G401.6 (cell line): Measurements from ENCODE around the gene PPP1R12C.
A peak's percentile ranks its signal among the peaks of the same experiment; 100 is the strongest.

Source experiments
- FAIRE-seq: peaks from 2 replicates; lab custom pipeline; 2012; peaks lifted over from hg19 to GRCh38; lab: Jason Lieb, UNC

Gene PPP1R12C

GRCh38 chr19:55089342-55089944 lies 28.0 kb downstream of the PPP1R12C start:
- no peak for FAIRE-seq

DNA sequence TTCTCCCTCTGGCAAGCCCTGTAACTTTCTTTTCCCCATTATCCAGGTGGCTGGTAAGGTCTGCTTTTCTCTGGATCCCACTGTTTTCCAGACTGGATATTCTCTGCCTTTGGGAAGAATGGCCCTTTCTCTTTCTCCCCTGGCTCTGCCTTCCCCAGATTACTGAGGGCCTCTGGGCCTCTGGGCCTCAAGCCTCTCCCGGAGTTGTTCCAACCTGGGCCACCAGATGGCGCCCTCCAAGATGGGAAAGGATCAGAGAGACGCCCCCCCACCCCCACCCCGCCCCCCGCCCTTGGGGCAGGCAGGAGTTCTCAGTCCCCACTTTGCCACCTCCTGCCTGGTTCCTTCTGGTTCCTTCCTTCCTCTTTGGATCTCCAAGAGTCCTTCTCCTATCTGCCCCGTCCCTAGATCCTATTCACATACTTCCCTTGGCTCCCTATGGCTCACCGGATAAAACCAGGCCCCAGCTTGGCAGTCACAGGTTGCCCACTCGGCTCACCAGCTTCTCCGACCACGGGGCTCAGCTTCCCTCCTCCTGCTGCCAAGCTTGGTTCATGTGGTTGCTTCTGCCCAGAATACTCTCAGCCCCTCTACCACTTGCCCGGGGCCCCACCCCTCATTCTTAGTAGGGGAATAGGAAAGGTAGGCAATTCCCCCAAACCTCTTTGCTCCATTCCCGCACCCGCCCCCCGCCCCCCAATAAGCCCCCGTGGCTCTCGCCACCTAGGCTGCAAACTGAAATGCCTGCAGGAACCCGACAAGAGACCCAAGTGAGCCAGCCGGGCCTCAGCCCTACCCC lies 28.7 kb downstream of the PPP1R12C start:
- no peak for FAIRE-seq

DNA sequence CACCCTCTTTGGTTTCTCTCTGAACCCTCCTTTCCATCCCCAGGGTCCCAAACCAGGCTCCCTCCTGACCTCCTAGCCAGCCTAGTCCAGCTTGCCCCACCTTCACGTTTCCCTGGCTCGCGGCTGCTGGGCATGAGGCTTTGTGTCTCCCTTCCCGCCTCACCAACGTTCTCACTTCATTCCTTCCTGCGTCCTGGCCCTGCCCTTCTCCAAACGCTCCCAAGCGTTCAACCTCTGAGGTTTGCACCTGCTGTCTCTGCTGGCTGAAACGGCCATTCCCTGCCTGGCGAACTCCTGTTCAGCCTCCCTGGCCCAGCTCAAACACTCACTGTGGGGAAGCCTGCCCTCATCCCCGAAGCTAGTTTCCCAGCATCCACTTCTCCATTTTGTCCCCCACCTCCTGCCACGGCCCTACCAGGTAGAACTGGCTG lies 29.4 kb downstream of the PPP1R12C start:
- FAIRE-seq = no peak

GRCh38 chr19:55087542-55087901 lies 29.9 kb downstream of the PPP1R12C start:
- FAIRE-seq = no peak

DNA sequence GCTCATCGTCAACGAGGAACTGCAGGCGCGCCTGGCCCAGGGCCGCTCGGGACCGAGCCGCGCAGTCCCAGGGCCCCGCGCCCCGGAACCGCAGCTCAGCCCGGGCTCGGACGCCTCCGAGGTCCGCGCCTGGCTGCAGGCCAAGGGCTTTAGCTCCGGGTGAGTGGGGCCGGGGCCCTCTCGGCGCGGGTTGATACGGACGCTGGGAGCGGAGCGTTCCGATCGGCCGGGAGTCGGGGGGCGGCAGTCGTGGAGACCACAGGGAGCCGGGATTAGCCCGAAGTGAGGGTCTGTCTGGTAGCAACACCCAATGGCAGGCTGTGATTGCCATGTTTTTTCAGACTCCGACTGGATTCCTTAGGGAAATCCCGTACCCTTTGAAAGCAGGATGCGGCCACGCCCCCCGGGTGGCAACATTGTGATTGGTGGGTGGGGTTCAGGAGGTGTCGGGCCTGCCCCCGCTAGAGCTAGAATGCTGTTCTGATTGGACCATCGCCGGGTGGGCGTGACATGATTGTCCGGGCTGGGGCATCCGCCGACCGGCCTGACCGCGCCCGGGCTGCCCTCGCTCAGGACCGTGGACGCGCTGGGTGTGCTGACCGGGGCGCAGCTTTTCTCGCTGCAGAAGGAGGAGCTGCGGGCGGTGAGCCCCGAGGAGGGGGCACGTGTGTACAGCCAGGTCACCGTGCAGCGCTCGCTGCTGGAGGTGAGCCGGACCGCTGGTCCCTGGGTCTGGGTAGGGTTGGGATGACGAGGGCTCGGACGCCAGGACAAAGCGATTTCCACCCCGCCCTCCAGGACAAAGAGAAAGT lies 30.5 kb downstream of the PPP1R12C start:
- peak; percentile 91 for FAIRE-seq

DNA sequence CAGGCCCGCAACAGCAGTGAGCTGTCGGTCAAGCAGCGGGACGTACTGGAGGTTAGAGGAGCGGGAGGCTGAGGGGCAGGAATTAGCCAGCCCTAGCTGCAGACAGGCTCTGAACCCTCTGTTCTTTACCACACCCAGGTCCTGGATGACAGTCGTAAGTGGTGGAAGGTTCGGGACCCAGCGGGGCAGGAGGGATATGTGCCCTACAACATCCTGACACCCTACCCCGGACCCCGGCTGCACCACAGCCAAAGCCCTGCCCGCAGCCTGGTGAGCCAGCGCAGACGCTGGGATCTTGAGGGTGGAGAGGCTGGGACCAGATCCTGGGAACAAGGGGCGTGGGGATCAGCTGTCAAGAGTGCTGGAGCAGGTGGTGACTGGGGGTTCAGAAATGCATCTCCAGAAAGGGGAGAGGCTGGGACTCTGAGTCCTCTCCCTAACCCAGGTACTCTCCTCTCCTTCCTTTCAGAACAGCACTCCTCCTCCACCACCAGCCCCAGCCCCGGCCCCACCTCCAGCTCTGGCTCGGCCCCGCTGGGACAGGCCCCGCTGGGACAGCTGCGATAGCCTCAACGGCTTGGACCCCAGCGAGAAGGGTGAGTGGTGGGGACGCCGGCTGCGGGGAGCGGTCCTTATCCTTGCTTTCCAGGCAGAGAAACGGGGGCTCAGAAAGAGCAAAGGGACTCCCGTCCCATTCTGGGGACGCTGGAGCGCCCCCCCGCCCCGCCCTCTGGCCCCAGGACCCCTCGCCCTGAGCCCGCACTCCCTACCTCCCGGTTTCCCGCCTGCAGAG lies 31.3 kb downstream of the PPP1R12C start:
- FAIRE-seq = no peak

GRCh38 chr19:55084416-55084815 lies 33.0 kb downstream of the PPP1R12C start:
- FAIRE-seq = no peak

DNA sequence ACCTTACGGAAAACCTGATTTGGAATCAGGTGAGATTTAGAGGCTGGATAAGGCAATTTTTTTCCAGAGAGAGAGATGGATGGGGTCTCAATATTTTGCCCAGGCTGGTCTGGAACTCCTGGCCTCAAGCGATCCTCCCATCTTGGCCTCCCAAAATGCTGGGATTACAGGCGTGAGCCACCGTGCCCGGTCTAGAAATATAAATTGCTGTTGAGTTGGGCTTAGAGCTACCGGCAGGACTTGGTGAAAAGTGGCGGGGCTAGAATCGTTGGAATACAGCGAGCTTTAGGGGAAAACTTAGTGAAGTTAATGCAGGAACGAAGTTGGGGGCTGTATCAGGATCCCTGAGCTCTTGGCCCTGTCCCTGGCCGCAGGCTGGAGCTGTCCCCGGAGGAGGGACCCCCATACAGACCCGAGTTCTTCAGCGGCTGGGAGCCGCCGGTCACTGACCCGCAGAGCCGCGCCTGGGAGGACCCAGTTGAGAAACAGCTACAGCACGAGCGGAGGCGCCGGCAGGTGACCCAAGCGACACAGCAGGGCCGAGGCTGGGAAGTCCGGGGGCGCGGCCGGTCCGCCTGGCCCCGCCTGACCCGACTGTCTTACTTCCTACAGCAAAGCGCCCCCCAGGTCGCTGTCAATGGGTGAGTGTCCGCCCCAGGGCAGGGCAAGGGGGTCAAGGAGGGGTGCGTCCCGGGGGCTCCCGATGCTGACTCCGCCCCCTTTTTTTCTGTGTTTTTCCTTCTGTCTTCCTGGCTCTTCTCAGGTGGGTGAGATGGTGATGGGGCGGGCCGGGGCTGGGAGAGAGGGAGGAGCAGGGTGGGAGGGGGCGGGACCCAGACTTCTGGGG lies 34.2 kb downstream of the PPP1R12C start:
- no peak for FAIRE-seq

GRCh38 chr19:55082020-55082851 lies 35.2 kb downstream of the PPP1R12C start:
- FAIRE-seq = no peak

DNA sequence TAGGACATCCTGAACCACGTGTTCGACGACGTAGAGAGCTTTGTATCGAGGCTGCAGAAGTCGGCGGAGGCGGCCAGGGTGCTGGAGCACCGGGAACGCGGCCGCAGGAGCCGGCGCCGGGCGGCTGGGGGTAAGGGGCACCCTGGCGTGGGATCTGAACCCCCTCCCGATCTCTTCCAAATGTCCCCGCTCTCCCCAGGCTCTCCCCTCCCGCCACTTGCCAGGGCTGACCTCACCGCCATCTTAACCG lies 35.7 kb downstream of the PPP1R12C start:
- no peak for FAIRE-seq

- FAIRE-seq = peak; percentile 61
Observed at GRCh38 chr19:55080968-55081769, 36.3 kb downstream of the PPP1R12C start.

DNA sequence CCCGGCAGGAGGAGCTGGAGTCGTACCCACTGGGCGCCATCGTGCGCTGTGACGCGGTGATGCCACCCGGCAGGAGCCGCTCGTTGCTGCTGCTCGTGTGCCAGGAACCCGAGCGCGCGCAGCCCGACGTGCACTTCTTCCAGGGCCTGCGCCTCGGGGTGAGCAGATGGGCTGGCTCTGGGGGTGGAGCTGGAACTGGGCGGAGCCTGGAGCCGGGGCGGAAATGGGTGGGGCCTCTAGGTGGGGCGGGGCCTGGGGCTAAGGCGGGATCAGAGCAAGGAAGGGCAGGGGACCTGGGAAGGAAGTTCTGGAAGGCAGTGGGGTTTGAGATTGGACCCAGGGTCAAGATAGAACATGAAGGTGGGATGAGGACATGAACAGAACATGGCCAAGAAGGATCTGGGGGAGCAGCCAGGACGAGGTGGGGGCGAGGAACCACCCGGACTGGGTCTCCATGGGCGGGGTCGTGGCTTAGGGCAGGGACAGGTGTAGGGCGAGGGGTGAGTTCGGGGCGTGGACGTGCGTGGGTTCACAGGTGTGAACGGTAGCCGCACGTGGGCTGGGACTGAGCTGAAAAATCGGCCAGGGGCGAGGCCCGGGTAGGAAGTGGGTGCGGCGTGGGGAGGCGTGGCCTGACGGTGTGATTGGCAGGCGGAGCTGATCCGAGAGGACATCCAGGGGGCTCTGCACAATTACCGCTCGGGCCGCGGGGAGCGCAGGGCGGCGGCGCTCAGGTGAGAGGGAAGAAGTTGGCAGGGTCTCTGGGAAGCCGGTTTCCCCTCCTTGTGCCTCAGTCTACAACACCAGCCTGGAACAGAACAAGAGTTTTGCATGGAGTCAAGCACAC lies 37.1 kb downstream of the PPP1R12C start:
- peak; percentile 84 for FAIRE-seq

DNA sequence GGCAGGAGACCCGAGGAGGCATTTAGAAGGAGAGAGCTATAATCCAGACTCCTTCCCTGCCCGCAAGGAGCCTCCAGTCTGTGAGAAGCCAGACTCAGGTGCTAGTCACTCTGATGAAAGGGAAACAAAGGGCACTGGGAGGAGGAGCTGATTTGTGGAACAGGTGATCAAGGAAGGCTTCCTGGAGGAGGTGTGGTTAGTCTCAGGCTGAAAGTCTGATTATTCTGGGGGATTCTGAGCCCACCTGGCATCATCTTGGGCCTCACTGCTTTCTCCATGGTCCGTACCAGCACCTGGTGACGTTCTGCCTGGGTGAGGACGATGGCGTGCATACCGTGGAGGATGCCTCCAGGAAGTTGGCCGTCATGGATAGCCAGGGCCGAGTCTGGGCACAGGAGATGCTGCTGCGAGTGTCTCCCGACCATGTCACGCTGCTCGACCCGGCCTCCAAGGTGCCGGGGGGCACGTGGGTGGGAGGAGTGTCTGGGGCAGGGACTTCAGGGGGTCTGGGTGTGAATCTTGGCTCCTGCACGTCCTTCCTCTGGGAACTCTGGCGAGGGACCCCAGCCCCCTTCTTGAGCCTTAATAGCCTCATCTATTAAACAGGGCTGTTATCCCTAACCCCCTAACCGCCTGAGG lies 37.9 kb downstream of the PPP1R12C start:
- no peak for FAIRE-seq

DNA sequence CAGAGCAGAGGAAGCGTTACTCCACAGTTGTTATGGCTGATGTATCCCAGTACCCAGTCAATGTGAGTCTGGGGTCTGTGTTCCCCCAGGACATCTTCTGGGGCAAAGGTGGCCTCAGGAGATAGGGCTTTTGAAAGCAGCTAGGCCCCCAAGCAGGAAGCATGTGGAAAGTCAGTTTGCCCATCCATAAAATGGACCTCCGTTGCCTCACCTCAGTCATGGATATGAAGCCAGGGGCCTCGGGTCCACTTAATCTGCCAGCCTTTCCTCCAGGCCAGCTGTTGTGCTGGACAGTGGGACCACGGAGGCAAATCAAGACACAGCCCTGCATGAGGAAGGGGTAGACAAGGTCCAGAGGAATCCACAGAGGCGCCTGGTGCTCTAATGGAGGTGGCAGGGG lies 38.4 kb downstream of the PPP1R12C start:
- no peak for FAIRE-seq

GRCh38 chr19:55077106-55077505 lies 40.3 kb downstream of the PPP1R12C start:
- FAIRE-seq = no peak

- no peak for FAIRE-seq
Observed at GRCh38 chr19:55076321-55076720, 41.1 kb downstream of the PPP1R12C start.

GRCh38 chr19:55075371-55075998 lies 42.0 kb downstream of the PPP1R12C start, which contains the start of gene EPS8L1:
Gene EPS8L1 (plus strand): TSS chr19:55075869. CDS start chr19:55076445, 576 bp downstream.
- FAIRE-seq = no peak

GRCh38 chr19:55071913-55072312 lies 45.5 kb downstream of the PPP1R12C start:
- no peak for FAIRE-seq
